GM10248 (cell line): Measurements from ENCODE around the gene LRTM1.
A peak's percentile ranks its signal among the peaks of the same experiment; 100 is the strongest.

Experiments
- CTCF ChIA-PET: fragments of 300-600 bp; sonication (Branson Sonifier 250); formaldehyde crosslinking; extraction: SDS; loops from one replicate; lab custom pipeline; 2021; ENCODE audit warnings: antibody characterized with exemption; lab: Yijun Ruan, JAX
- POLR2A ChIA-PET: fragments of 350-650 bp; sonication (Branson Sonifier 250); formaldehyde crosslinking; extraction: SDS; loops from one replicate; lab custom pipeline; 2020; ENCODE audit warnings: antibody characterized with exemption; lab: Yijun Ruan, JAX
- DNase-seq: peaks from one replicate; pipeline ENCODE4 v3.0.0; 2012; ENCODE audit errors: extremely low spot score
- CTCF ChIP-seq: IDR thresholded peaks from 2 replicates; pipeline ENCODE4 v1.5.1; 2012; ENCODE audit warnings: mild to moderate bottlenecking, low read depth; ENCODE audit errors: extremely low read depth, missing control alignments, control extremely low read depth

Gene LRTM1

GRCh38 chr3:54870423-54870822 is 57.4 kb downstream of the LRTM1 start:
- ChIA-PET POLR2A (no interaction called here), CTCF (no interaction called here)
- DNase-seq, result no peak
- TF ChIP-seq CTCF, result peak; percentile 20
